ENCODE data around the gene PNMT.
A peak's percentile ranks its signal among the peaks of the same experiment; 100 is the strongest.
"Not testable (repeated sequence)": the region's sequence is repeated elsewhere in the genome, so short reads cannot be mapped to it uniquely, and the experiment has no call there.

The PNMT gene

DNA sequence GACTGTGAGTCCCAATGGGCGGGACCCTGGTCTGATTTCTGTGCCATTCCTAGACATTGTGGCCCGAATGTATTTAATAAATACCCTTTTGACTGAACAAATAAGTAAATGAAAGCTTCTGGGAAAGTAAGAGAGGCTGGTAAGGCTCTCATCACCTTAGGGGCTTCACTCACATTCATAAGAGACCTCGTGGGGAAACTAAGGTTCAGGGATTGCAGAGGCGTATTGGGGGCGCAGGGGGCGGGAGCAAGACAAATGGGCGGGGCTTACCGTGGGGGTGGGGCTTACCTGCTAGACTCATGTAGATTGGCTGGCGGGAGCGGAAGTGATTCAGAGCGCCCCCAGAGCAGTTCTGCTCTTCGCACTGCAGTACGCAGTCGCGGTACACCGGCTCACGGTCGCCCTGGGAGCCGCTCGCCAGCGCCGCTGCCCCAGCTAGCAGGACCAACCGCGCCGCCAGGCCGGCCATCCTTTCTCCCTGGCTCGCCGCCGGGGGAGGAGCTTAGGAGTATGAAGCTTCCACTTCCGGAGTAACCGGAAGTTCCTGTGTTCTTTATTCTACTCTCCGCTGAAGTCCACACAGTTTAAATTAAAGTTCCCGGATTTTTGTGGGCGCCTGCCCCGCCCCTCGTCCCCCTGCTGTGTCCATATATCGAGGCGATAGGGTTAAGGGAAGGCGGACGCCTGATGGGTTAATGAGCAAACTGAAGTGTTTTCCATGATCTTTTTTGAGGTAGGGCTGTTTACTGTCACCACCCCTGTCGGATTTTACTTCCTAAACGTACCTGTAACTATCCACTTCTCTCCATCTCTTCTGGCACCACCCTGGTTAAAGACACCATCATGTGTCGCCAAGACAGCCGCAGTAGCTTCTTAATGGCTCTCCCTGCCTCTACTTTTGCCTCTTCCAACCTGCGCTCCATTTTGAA, 19.6 kb downstream of the PNMT start, which contains the start of gene PGAP3:
Gene PGAP3, minus strand, starts transcription at position 512 of the 929 bp plus-strand sequence. Its CDS starts 43 bp downstream, at position 469.
- DNase-seq (ENCODE audit: low spot score): peak; percentile 96

DNA sequence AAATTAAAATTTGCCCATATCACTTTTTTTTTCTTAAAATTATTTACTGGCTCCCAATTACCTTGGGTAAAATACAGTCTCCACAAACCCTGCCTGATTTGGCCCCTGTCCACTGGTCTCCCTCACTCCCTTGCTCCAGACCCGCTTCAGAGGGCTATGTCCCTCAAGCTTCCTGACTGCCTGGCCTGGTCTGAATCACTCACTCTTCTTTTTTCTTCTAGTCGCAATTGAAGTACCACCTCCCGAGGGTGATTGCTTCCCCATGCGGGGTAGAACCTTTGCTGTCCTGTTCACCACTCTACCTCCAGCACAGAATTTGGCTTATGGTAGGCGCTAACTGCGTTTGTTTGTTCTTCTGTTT, 20.2 kb downstream of the PNMT start:
- no peak for DNase-seq (ENCODE audit: low spot score)

DNA sequence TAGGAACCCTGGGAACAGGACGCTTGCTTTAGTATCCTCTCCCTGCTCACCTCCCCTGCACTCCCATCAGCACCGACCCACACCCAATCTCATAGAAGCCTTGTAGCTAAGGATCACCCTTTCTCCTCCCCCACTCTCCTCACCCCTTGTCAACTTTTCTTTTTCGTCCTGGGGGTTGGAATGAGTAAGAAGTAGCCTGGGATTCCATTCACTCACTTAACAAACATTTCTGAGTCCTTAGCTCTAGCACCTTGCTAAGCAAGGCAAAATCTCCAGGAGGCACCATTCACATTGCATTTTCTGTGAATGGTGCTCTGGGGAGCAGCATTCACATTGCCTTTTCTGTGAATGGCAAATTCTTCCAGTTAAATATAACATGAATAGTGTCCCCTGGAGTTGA, 20.7 kb downstream of the PNMT start:
- no peak for DNase-seq (ENCODE audit: low spot score)

DNA sequence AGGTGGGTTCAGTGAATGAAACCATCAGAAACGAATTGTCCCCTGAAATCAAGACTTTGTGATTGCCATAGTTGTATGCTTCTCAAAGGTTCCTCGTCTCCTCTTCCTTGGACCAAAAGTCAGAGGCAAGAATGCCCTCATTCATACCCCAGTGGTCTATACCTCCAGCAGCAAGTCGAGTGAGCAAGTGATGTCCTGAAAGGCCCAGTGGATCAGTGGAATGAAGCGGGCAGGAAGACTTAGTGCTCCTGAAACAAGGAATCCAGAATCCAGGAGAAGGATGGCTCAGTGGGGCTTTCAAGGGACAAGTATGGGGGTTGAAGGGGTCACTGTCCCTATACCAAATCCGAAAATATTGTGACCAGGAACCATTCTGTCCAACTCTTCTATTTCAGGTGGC, 26.3 kb downstream of the PNMT start:
- no peak for DNase-seq (ENCODE audit: low spot score)

DNA sequence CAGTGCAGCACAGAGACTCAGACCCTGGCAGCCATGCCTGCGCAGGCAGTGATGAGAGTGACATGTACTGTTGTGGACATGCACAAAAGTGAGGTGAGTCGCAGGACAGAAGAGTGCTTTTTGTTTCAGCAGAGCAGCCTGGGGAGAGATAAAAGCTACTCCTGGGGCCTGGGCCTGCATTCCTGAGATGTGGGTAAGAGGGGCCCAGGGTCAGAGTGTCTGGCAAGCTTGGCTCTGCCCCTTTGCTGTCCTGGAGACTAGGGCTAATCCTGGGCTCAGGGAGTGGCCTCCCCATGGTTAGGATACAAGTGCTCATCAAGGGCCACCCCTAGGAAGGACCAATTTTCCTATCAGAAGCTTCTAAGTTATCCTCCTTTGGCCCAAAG, 26.8 kb downstream of the PNMT start:
- no peak for DNase-seq (ENCODE audit: low spot score)

DNA sequence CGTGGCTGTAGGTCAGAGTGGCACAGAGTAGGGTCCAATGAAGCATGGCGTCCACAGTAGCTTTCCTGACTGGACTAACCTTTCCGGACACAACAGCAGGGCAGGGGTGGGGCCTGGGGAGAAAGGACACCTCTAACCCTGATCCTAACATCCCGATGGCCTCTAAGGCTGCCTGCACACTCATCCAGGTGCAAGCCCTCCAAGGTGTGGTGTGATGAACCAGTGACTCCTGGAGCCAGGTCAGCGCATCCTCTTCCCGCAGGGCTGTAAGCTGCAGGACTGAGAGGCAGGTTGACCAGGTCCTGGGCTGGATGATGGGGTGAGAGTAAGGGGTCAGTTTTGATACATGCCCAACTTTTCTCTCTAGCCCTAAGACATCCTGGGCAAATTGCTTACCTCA, 28.5 kb downstream of the PNMT start:
- no peak for DNase-seq (ENCODE audit: low spot score)

DNA sequence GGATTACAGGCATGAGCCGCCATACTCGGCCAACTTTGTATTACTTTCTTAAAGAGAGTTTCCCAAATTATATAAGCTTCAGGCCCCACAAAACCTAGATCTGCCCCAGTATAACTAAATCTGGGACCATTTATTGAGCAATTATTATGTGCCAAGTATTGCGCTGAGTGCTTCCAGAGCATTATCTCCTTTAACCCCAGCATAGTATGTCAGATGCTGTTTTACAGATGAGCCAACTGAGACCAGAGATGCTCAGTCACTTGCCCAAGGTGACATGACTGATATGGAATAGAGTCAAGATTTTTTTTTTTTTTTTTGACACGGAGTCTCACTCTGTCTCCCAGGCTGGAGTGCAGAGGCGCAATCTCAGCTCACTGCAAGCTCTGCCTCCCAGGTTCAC, 29.7 kb downstream of the PNMT start:
- DNase-seq (ENCODE audit: low spot score): no peak

DNA sequence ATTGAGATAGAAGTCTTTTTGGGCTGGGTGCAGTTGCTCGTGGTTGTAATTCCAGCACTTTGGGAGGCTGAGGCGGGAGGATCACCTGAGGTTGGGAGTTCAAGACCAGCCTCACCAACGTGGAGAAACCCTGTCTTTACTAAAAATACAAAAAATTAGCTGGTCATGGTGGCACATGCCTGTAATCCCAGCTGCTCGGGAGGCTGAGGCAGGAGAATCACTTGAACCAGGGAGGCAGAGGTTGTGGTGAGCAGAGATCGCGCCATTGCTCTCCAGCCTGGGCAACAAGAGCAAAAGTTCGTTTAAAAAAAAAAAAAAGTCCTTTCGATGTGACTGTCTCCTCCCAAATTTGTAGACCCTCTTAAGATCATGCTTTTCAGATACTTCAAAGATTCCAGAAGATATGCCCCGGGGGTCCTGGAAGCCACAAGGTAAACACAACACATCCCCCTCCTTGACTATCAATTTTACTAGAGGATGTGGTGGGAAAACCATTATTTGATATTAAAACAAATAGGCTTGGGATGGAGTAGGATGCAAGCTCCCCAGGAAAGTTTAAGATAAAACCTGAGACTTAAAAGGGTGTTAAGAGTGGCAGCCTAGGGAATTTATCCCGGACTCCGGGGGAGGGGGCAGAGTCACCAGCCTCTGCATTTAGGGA, 31.0 kb downstream of the PNMT start:
- not testable (repeated sequence) for DNase-seq (ENCODE audit: low spot score)

DNA sequence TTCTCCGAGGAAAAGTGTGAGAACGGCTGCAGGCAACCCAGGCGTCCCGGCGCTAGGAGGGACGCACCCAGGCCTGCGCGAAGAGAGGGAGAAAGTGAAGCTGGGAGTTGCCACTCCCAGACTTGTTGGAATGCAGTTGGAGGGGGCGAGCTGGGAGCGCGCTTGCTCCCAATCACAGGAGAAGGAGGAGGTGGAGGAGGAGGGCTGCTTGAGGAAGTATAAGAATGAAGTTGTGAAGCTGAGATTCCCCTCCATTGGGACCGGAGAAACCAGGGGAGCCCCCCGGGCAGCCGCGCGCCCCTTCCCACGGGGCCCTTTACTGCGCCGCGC, 31.5 kb downstream of the PNMT start, which contains the start of gene ERBB2:
Gene ERBB2, plus strand, starts transcription at position 247 of the 330 bp plus-strand sequence. CDS start 175 bp downstream, outside the sequence.
- no peak for DNase-seq (ENCODE audit: low spot score)

DNA sequence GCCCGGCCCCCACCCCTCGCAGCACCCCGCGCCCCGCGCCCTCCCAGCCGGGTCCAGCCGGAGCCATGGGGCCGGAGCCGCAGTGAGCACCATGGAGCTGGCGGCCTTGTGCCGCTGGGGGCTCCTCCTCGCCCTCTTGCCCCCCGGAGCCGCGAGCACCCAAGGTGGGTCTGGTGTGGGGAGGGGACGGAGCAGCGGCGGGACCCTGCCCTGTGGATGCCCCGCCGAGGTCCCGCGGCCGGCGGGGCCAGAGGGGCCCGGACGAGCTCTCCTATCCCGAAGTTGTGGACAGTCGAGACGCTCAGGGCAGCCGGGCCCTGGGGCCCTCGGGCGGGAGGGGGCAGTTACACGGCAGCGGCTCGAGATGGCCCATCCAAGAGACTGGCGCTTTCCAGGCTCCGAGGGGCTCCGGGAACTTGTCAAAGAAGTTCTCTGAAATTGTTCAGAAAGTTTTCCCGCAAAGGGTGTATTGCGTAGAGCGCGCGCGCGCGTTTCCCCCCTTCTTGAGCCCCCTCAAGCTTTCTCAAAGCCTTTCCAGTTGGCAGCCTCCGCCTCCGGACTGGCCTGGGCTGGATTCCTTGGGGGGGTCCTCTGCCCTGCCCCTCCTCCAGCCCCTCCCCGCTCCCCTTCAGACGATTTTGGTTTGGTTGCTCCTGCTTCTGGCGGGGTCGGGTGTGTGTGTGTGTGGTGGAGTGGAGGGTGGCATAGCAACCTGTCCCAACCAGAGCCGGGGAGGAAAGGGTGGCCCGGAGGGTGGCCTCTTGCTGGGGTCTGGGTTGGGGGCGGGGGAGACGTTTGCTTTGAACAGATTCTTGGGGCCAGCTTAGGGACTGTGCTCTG, 32.1 kb downstream of the PNMT start:
- no peak for DNase-seq (ENCODE audit: low spot score)

DNA sequence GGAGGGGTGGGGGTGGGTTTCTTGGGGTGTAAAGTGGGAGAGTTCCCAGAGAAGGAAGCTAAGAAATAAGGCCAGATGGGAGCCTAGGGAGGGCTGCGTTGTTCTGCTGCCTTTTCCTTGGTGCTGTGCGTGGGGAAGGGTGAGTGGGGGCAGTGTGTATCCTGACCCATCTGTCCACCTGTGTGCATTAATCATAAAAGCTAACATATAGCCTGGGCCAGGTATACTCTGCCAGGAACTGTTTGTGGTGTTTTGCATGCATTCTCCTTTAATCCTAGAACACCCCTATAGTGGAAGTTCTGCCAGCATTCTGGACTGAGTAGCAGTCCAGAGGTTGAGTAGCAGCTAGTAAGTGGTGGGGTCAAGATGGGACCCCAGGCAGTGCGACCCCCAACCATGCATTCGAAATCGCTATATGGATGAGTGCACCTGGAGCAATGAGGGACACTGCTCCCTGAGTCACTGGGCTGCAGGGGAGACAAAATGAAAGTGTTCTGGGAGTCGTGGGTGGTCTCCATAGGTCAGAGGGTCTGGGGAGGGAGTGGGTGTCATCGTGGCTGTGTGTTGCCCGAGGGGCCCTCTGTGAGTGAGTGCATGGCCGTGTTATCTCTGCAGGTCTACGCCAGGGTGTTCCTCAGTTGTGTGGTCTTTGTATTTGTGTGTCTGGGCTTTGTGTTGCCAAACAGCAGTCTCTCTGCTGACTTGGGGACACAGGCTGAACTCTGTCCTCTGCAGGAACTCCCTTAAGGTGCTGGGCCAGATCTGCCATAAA, 32.9 kb downstream of the PNMT start:
- no peak for DNase-seq (ENCODE audit: low spot score)

DNA sequence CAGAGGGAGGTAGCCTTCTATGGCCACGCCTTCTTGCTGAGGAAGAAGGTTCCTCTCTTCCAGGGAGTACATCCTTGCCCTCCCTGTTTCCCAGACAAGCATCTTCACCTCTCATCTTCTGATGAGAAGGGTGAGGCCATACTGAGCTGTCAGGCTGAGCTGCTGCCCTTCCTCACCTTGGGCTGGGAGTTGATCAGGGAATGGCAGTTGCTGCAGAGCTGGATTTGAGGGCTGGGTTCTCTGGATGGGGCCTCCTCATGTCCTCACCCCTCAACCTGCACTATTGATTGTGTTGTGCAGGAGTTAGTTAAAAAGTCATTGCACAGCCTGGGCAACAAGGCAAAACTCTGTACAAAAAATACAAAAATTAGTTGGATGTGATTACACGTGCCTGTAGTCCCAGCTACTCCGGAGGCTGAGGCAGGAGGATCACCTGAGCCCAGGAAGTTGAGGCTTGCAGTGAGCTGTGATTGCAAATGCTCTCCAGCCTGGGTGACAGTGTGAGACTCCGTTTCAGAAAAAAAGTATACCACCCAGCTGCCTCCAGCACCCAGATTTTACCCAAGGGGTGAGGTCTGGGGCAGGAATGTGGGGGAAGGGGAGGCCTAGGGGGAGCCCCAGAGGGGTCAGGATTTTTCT, 33.6 kb downstream of the PNMT start:
- DNase-seq (ENCODE audit: low spot score): no peak

DNA sequence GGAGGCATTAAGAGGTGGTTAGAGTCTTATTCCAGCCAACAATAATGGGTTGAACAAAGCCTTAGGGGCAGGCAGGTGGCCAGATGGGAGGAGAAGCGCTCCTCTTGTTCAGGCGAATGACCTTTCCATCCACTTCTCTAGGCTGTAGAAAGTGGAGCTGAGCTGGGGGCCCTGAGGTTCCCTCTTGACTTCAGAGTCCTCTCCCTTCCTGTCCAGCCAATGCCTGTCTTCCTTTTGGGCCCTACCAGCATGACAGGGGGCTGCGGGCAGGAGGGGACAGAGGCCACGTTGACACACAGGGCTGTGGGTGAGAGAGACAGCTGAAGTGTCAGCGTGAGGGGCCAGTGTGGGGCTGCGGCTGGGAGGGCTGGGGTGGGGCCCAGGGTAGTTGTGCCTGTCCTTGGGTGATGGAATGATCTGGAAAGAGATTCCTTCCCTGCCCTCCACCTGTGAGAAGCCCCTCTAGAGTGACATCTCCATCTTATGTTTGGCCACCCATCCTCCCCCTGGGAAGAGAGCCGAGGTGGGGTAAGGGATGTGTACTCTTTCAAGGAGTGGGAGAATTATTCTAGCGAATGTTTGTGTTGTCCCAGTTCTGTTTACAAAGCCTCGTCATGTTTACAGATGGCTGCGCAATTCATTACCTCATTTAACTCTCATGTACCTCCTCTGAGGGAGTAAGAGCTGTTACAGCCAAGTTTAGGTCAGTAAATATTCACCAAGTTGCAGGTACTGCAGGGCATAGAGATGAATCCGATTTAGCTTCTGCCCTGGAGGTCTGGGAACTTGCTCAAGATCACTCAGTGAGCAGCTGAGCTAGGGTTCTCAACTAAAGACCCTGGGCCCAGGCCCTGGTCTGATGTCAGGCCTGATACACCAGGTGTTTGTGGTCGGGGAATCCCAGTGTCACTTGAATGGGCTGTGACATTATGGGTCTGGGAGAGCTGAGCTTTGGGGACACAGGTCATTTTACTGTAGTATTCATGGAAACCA, 34.9 kb downstream of the PNMT start:
- DNase-seq (ENCODE audit: low spot score): peak; percentile 65

DNA sequence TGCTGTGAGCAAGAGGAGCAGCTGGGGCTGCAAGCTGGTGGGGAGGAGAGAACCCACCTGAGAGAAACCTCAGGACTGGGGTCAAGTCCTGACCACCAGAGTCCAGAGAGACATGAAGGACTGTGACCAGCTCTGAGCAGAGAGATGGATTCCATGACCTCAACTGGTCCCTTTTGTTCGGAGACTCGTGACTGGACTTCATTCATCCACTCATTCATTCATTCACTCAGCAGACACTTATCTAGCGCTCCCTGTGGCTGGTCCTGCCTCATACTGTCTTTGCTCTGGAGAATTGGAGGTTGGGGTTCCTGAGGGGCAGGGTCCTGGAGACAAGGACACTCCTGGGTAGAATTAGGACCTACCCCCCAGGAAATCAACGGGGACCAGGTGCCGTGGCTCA, 35.7 kb downstream of the PNMT start:
- DNase-seq (ENCODE audit: low spot score): no peak

DNA sequence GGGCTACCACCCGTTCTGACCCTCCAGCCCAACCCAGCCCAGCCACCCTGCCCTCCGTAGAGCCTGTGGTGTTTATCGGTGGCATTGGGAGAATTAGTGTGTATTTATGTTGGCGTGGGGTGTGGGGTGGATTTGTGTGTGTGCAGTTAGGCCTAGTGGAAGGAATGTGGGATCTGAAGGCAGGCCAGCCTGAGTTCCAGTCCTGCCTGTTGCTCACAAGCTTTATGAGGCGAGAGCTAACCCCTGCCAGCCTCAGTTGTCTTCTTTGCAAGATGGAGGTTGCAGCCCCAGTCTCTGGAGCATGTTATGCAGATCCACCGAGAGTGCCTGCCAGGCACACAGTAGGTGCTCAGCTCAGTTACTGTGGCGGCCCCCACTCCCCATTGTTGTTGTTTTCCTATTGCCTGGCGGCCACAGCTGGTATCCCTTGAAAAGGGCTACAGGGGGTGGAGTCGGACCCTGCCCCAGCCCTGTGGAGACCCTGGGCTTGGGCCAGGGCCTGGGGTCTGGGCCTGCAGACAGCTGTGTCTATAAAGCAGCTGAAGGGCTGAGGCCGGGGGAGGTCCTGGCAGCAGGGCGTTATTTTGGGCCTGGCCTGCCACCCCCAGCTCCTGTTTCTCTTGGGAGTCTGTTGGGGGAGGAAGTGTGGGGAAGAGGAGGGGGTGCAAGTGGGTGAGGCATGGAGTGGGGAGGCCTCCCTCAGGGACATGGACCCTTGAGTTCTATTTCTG, 36.7 kb downstream of the PNMT start:
- DNase-seq (ENCODE audit: low spot score): no peak

DNA sequence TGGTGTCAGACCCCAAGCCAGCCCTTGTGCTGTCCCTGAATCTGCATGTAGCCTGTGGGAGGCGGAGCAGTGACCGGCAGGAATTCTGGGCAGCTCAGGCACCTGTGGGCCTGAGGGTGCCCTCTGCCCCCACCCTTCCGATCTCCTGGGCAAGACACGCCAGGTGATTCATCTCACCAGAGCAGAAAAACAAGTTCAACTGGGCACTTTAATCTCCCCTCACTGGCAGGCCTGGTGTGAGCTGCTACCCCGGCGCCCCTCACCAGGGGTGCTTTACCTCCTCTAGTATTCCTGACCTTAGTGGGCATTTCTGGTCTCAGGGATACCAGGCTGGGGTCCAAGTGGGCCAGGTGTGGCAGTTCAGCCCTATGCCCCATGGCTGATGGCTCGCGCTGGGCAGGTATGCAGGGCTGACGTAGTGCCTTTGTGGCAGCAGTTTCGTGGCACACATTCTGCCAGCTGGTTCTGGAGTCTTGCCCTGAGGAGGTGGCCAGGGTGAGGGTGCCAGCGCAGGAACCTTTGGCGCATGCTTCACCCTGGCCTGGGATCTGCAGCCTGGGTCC, 37.6 kb downstream of the PNMT start:
- DNase-seq (ENCODE audit: low spot score): no peak

DNA sequence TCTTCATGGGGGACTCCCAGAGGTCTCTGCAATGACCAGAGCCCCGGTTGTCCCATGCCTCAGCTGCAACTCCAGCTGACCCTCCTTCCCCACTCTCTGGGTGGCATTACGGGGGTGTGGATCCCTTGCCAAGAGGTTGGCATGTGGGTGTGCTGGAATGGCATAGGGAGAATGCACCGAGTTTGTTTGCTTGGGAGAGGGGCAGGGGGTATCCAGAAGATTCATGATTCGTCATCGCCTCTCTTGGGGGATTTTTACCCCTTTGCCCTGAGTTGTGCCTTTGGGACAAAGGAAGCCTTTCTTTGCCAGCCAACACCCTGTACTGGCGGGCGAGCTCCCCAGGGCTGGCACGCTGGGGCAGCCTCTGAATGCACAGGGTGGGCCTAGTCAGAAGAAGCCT, 38.1 kb downstream of the PNMT start:
- no peak for DNase-seq (ENCODE audit: low spot score)

DNA sequence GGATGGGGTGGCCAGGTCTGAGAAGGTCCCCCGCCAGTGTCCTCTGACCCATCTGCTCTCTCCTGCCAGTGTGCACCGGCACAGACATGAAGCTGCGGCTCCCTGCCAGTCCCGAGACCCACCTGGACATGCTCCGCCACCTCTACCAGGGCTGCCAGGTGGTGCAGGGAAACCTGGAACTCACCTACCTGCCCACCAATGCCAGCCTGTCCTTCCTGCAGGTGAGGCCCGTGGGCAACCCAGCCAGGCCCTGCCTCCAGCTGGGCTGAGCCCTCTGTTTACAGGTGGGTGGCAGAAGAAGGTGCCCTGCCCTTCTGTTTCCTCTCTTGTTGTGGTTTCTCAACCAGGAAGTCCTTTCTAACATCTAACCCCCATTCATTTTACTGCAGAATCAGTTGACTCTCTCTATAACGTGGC, 38.7 kb downstream of the PNMT start:
- DNase-seq (ENCODE audit: low spot score): no peak

All from NAMALWA (cell line).